ENCODE data around the gene WDR12.
"Not testable (repeated sequence)": the region's sequence is repeated elsewhere in the genome, so short reads cannot be mapped to it uniquely, and the experiment has no call there.

The WDR12 gene

DNA sequence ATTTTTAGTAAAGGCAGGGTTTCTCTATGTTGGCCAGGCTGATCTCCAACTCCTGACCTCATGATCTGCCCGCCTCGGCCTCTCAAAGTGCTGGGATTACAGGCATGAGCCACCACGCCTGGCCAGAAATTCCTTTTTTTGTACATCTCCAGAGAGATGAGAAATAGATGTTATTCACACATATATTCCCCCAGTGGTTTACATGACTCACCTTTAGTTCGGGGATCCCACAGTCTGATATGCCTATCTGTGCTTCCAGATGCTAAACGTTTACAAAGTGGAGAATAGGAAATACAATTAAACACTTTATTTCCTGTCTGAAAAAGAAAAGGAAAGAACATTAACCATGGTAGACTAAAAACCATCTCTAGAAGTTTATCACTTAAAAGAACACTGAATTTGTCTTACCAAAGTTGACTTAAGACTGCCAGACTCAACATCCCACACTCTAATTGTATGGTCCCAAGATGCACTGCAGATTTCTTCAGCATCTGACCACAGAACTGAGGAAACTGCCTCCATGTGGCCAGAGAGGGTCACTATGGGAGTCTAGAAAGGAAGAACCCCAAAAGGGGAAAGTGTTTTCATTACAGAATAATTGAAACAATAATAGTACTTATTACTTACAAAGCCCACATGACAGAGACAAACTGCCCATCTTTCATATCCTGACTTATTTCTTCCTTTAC lies 27.3 kb downstream of the WDR12 start:
- DNase-seq, result no peak

DNA sequence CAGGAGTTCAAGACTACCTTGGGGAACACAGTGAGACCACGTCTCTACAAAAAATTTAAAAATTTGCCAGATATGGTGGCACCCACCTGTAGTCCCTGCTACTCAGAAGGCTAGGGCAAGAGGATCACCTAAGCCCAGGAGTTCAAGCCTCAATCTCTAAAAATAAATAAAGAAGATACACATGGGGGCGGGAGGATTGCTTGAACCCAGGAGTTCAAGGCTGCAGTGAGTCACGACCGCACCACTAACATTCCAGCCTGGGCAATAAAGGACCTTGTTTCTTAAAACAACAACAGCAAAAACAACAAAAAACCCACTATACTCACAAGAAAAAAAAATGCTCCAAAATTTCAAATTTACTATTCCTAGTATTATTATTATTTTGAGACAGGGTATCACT lies 29.9 kb downstream of the WDR12 start:
- DNase-seq, result no peak

DNA sequence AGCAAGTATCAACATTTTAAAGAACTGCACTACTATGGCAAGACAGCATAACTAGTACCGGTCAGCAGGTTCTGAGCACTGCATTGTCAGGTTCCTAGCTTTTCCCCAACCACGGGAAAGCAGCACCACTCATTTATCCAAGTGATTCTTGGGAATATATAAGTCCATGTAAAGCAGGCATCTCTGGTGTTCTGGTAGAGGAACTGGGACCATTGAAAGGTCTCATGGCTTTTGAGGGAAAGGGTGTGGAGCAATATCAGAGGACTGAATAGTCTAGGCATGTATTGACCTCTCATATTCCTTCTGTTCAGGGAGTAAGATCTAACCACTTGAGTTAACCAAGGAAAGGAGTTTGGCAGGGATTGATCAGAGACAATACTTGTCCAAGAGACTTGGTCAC lies 33.8 kb downstream of the WDR12 start:
- DNase-seq, result no peak

DNA sequence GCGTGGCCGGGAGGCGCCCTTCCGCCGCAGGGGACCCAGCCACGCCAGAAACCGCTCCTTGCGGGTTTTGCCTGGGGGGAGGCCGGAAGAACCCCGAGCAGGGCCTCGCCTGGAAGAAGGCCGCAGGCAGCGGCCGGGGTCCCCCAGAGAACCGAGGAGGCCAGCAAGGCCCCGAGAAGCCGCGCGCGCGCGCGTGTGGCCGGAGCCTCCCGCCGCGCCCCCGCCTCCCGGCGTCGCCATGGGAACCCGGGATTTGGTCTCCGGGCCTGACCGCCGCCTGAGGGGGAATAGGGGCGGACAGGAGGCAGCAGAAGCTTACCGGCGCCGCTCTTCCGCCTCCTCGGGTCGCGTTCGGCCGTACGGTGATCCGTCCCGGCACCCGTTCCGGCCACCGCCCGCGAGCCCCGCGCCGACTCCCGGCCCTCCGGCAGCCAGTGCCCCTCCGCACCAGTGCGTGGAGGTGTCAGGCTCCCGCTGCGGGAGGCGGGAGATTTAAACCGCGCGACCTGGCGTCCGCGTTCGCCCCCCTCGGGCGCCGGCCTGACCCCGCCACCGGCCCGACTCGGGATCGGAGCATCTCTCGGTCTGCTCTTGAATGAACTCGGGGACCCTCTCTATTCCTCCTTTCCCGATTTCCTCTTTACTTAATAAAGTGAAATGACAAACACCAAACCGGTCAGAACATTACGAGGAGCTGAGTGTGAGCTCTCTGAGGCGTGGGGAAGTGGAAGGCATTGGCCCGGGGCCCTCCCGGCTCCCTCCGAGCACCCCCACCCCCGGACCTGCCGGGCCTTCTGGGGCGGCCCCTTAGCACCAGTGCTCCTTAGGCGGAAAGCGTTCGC lies 40.0 kb downstream of the WDR12 start, which contains the start of gene ICA1L:
Gene ICA1L (minus strand): TSS at position 467 of the 842 bp plus-strand sequence. CDS start 42,757 bp downstream, outside the sequence.
- DNase-seq, result peak; percentile 47 to 63

DNA sequence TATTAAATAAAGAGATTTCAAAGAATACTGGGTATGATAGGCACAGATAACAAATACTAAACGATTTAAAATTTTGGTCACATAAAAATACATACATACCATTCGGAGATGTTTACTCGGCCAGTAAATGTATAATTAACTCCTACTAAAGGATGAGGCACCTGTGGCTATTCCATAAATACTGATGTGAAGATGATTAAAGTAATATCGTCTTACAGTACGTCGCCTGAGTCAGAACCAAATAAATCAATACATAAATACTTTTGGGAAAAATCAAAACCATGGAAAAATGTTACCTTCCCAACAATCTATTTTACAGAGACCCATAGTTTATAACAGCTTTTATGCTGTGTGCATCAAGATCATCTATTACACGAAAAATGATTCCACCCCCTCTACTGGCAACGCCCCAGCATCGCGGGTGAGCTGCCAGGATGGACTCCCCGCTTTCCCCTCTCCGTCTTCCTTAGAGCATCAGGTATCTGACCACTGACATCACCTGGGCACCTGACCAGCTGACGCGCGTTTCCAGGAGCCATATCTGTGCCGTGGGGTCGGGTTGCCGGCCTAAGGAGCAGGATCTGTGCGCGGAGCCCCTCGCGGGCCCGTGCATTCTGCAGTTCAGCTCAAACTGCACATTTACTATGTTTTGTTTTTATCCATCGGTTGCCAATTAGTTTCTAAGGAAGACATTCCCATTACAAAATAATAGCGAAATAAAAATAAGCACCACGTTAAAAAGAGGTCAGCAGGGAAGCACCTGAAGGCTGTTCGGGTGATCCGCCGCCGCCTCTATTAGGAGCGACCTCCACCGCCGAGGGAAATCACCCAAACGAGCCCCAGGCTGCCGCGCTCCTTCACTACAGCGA lies 40.8 kb downstream of the WDR12 start:
- DNase-seq, result peak; percentile 65 to 76

DNA sequence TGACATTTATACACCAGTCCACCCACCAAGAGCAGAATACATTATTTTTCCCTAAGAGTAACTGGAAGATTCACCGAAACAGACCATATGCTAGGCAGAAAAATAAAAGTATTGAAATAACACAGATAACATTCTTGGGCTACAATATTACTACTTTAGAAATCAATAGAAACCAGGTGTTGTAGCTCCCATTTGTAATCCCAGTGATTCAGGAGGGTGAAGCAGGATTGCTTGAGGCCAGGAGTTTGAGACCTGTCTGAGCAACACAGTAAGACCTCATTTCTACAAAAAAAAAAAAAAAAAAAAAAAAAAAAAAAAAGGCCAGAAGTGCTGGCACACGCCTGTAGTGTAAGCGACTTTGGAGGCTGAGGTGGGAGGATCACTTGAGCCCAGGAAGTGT lies 49.5 kb downstream of the WDR12 start:
- DNase-seq, result no peak

DNA sequence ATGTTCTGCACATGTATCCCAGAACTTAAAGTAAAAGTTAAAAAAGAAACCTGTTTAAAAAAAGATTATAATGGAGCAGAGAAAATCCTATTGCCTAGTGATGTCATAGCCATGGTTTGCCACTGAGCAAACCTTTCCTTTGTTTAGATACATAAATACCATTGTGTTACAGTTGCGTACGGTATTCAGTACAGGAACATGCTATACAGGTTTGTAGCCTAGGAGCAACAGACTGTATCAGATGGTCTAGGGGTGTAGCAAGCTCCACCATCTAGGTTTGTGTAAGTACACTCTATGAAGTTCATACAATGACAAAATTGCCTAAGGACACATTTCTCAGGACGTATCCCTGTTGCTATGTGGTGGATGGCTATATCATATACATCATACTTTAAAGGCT lies 52.9 kb downstream of the WDR12 start:
- DNase-seq, result no peak

DNA sequence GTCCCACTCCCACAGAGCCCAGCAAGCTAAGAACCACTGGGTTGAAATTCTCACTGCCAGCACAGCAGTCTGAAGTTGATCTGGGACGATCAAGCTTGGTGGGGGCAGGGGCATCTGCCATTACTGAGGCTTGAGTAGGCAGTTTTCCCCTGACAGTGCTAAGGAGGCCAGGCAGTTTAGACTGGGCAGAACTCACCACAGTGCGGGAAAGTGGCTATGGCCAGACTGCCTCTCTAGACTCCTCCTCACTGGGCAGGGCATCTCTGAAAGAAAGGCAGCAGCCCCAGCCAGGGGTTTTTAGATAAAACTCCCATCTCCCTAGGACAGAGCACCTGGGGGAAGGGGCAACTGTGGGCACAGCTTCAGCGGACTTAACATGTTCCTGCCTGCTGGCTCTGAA lies 62.1 kb downstream of the WDR12 start:
- DNase-seq, result not testable (repeated sequence)

DNA sequence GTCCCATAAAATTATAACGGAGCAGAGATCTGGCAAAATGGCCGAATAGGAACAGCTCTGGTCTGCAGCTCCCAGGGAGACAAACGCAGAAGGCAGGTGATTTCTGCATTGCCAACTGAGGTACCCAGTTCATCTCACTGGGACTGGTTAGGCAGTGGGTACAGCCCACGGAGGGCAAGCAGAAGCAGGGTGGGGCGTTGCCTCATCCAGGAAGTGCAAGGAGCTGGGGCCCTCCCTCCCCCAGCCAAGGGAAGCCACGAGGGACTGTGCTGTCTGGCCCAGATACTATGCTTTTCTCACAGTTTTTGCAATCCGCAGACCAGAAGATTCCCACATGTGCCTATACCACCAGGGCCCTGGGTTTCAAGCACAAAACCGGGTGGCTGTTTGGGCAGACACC lies 62.7 kb downstream of the WDR12 start:
- DNase-seq, result no peak

DNA sequence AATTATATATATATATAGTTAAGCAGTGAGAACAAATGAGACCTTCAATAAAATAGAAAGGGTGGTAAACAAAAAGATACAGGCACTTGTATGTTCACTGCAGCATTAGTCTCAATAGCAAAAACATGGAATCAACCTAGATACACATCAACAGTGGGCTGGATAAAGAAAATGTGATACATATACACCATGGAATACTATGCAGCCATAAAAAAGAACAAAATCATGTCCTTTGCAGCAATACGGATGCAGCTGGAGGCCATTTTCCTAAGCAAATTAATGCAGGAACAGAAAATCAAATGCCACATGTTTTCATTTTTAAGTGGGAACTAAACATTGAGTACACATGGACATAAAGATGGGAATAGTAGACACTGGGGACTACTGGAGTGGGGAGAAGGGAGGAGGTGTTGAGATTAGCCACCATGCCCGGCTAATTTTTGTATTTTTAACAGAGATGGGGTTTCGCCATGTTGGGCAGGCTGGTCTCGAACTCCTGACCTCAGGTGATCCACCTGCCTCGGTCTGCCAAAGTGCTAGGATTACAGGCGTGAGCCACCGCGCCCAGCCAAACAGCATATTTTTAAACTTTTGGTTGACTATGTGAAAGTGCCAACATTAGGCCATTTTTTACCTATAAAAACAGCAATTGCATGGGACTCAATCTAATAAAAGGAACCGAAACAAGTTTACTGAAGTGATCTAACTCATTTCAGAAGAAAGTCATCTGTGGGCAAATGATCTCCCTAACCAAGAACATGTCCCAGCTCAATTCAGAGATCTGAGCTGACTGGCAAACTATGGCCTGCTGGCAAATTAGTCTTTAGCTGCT lies 63.6 kb downstream of the WDR12 start:
- DNase-seq, result no peak

DNA sequence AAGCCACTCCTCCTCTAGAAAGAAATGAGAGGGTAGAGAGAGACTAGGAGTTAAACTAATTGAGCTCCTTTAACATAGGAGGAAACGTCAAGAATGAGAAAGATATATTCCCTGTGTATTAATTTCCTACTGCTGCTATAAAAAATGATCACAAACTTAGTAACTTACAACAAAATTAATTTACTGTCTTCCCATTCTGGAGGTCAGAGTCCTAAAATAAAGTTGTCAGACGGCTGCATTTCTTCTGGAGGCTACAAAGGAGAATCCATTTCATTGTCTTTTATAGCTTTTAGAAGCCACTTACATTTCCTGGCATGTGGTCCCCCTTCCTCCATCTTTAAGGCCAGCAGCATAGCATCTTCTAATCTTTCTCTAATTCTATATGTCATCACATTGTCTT lies 66.8 kb downstream of the WDR12 start:
- DNase-seq, result no peak

DNA sequence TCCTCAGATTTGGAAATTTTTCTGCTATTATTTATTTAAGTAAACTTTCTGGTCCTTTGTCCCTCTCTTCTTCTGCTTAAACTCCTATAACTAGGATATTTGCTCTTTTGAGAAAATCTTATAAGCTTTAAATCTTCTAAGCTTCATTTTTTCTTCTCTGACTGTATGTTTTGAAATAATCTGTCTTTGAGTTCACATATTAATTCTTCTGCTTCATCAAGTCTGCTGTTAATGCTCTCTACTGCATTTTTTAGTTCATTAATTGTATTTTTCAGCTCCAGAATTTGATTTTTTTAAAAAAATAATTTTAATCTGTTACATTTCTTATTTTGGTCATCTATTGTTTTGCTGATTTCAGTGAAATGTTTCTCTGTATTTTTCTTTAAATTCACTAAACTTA lies 68.8 kb downstream of the WDR12 start:
- DNase-seq, result no peak

DNA sequence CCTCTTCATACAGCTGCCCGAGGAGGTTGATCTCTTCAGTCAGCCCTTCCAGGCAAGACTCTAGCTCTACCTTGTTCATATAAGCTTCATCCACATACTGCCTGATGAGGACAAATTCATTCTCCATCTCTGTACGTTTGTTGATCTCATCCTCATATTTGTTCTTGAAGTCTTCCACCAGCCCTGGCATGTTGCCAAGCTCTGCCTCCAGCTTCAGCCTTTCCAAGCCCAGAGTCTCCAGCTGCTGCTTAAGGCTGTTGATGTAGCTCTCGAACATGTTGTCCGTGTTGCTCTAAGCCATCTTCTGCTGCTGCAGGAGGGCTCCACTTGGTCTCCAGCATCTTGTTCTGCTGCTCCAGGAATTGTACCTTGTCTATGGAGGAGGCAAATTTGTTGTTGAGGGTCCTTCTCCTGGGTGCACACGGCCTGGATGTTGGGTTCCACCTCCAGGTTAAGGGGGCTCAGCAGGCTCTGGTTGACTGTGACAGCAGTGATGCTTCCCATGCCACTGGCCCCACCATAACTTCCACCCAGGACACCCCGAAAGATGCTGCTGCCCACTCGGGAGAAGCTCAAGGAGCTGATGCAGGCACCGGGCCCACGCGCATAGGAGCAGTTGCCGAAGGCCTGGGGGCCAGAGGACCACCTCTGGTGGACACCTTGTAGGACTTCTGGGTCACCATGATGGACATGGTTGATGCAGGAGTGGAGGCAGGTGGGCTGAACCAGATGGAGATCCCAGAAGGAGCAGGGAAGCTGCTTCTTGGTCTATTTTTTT lies 70.2 kb downstream of the WDR12 start:
- DNase-seq, result no peak

DNA sequence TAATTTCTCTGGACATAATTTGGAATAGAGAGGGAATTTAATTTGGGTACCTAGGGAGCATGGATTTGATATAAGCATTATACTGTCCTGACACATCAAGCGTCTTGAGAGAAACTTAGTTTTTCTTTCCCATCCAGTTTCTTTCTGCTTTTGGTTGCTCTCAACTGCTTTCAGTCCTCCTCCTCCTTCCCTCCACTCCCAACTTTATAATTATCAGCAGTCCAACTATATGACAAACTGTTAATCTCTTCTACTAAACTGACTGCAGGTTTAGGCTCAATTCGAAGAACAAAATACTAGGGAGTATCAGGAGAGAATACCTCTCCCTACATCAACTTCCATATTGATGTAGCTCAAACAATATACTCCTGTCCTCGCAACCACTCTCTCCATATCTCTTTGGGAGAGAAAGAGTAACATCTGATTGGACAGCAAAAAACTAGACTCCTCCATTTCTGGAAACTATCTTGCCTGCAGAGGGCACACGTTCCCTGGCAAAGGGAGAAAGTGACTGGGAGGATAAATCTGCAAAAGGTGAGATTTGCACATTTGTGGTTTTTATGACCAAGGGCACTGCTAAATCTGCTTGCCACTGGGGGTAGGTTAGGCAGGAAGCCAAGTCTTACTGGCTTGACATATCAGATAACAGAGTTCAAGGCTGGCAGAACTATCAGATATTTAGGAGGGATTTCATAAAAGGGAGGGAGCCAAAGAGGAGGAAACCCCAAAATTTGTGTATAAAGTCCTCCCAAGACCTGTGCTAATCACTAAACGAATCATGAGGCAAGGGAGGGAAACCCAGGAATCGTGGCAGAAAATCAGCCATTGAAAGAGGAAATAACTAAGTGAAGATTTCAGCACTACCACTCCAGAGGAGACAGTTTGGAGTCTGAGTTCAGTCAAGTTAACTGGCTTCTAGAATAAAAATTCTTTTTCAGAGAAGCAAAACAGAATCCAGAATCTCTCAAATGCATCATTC lies 79.9 kb downstream of the WDR12 start:
- peak; percentile 38 to 60 for DNase-seq

DNA sequence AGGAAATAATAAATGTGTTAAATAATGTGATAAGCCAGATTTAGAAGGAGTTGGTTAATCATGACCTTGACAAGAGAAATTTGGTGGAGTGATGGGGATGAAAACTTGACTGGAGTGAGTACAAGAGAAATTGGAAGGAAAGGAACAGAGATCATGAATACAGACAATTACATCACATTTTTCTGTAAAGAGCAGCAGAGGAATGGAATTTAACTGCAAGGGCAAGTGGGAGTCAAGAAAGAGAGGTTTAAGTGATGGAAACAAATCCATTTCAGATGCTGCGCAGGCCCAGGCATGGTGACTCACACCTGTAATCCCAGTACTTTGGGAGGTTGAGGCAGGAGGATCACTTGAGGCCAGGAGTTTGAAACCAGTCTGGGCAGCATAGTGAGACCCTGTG lies 86.6 kb downstream of the WDR12 start:
- DNase-seq, result no peak
